ENCODE measurements around the gene KRT15. TPM values are rescaled to one million over a fixed set of nuclear protein-coding genes. Genes with fewer than 3 reads are reported as not detected.

The KRT15 gene
- total and polyA plus RNA-seq, 2 experiments from 2014 or later = 6.8 to 10.6 TPM

DNA sequence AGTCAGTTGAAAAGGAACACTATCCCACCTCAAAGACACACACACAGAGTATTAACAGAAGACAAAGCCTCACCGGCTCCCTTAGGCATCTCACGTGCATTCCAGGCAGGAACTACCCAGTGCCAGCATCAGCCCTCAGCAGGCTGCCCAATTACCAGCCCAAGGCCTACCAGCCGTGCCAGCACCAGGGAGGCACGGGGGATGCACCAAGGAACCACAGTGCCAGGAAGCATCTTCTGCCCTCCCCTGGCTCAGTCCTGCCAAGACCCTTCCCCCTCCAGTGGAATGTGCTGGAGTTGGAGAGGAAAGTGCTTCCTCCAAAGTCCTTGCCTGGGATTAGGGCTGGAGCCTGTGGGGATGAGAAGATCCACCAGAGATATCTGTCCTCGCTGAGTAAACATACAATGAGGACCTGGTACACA lies 20.4 kb upstream of the KRT15 start:
- 53% methylated on average over 5 of the region's 5 CpGs for WGBS (ENCODE audit: low lambda C conversion rate, missing lambda C conversion rate)
- no peaks in the 10 kb centered on the region for H3K27me3 ChIP-seq
- peaks cover 39% of the 10 kb centered on the region for H3K4me1 ChIP-seq (ENCODE audit: insufficient read depth)

DNA sequence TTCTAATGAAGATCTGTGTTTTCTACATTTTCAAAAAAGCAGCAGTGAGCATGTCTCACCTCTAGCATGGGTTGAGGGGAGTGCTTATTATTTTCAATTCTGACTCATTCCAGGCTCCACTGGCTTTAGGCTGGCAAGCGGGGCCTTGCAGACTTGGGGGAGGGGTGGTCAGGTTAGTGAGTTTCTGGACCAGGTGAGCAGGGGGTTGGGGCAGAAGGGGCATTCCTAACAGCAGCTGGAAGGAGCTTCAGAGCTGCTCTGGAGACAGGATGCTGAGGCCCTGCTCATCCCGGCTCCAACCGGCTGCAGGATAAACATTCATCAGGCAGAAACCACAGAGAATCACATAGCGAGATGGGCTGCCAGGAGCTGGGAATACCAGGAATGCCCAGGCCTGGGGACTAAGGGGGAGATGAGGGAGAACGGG lies 19.9 kb upstream of the KRT15 start:
- H3K4me1 ChIP-seq (ENCODE audit: insufficient read depth) = peaks cover 39% of the 10 kb centered on the region
- TF ChIP-seq EZH2phosphoT487 (IDR thresholded peaks at IDR 0.05; ENCODE audit: low read depth, severe bottlenecking, unreplicated experiment) (no peak), EZH2 (IDR thresholded peaks at IDR 0.05; ENCODE audit: borderline replicate concordance) (no peak)
- TF ChIP-seq, protein P1, sequence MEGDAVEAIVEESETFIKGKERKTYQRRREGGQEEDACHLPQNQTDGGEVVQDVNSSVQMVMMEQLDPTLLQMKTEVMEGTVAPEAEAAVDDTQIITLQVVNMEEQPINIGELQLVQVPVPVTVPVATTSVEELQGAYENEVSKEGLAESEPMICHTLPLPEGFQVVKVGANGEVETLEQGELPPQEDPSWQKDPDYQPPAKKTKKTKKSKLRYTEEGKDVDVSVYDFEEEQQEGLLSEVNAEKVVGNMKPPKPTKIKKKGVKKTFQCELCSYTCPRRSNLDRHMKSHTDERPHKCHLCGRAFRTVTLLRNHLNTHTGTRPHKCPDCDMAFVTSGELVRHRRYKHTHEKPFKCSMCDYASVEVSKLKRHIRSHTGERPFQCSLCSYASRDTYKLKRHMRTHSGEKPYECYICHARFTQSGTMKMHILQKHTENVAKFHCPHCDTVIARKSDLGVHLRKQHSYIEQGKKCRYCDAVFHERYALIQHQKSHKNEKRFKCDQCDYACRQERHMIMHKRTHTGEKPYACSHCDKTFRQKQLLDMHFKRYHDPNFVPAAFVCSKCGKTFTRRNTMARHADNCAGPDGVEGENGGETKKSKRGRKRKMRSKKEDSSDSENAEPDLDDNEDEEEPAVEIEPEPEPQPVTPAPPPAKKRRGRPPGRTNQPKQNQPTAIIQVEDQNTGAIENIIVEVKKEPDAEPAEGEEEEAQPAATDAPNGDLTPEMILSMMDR (IDR thresholded peaks at IDR 0.05; ENCODE audit: poor library complexity) = no peak
- H4K20me1 ChIP-seq (ENCODE audit: insufficient read depth, poor library complexity, severe bottlenecking) = no peaks in the 10 kb centered on the region
- no peaks in the 10 kb centered on the region for H3K9me2 ChIP-seq (replicated peaks; ENCODE audit: insufficient read depth)
- H3K27me3 ChIP-seq = no peaks in the 10 kb centered on the region
- H3K27ac ChIP-seq = peak overlapping the region; percentile 84
- 29% methylated on average over 5 of the region's 5 CpGs for WGBS (ENCODE audit: low lambda C conversion rate, missing lambda C conversion rate)
- no peak overlapping the region for H3K4me3 ChIP-seq
- no peaks in the 10 kb centered on the region for H3K9me3 ChIP-seq (ENCODE audit: low read depth)
- H2AFZ ChIP-seq = no peak overlapping the region
- no peaks in the 10 kb centered on the region for H3K36me3 ChIP-seq (replicated peaks; ENCODE audit: insufficient read depth, low read depth)
- DNase-seq (ENCODE audit: low spot score) = peak; percentile 52
- peak overlapping the region; percentile 39 for H3K4me2 ChIP-seq
- no peaks in the 10 kb centered on the region for H3K79me2 ChIP-seq

More for the DNA sequence above, 20.4 kb upstream of the KRT15 start:
- no peak overlapping the region for H2AFZ ChIP-seq
- no peaks in the 10 kb centered on the region for H3K79me2 ChIP-seq
- DNase-seq (ENCODE audit: low spot score) = no peak
- H3K4me2 ChIP-seq = peak overlapping the region; percentile 39
- TF ChIP-seq EZH2 (IDR thresholded peaks at IDR 0.05; ENCODE audit: borderline replicate concordance) = no peak
- no peak for TF ChIP-seq EZH2phosphoT487 (IDR thresholded peaks at IDR 0.05; ENCODE audit: low read depth, severe bottlenecking, unreplicated experiment)
- TF ChIP-seq, protein P1 (IDR thresholded peaks at IDR 0.05; ENCODE audit: poor library complexity) = no peak
- no peaks in the 10 kb centered on the region for H4K20me1 ChIP-seq (ENCODE audit: insufficient read depth, poor library complexity, severe bottlenecking)
- no peaks in the 10 kb centered on the region for H3K9me3 ChIP-seq (ENCODE audit: low read depth)
- no peak overlapping the region for H3K4me3 ChIP-seq
- no peaks in the 10 kb centered on the region for H3K9me2 ChIP-seq (replicated peaks; ENCODE audit: insufficient read depth)
- H3K36me3 ChIP-seq (replicated peaks; ENCODE audit: insufficient read depth, low read depth) = no peaks in the 10 kb centered on the region
- H3K27ac ChIP-seq = peak overlapping the region; percentile 84

DNA sequence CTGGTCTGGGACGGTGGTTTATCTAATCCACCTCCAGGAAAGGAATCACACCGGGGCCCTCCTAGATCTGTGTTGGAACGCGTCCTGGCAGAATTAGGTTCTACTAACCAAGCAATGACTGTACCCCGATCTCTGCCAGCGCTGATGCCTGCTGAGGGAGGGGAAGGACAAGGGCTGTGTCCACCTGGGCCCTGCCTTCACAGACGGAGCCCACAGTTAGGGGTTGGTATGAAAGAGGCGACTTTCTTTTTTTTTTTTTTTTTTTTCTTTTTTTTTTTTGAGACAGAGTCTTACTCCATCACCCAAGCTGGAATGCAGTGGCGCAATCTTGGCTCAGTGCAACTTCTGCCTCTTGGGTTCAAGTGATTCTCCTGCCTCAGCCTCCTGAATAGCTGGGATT lies 19.3 kb upstream of the KRT15 start:
- Histone ChIP-seq H3K9me3 (ENCODE audit: low read depth) (no peaks in the 10 kb centered on the region), H4K20me1 (ENCODE audit: insufficient read depth, poor library complexity, severe bottlenecking) (no peaks in the 10 kb centered on the region), H3K4me2 (no peak overlapping the region), H3K27me3 (no peaks in the 10 kb centered on the region), H3K9me2 (replicated peaks; ENCODE audit: insufficient read depth) (no peaks in the 10 kb centered on the region), H3K4me3 (no peak overlapping the region), H3K36me3 (replicated peaks; ENCODE audit: insufficient read depth, low read depth) (no peaks in the 10 kb centered on the region), H3K4me1 (ENCODE audit: insufficient read depth) (peaks cover 39% of the 10 kb centered on the region), H2AFZ (no peak overlapping the region), H3K79me2 (no peaks in the 10 kb centered on the region), H3K27ac (peak overlapping the region; percentile 84)
- no peak for DNase-seq (ENCODE audit: low spot score)
- TF ChIP-seq, protein P1 (IDR thresholded peaks at IDR 0.05; ENCODE audit: poor library complexity) = no peak
- TF ChIP-seq EZH2 (IDR thresholded peaks at IDR 0.05; ENCODE audit: borderline replicate concordance) (no peak), EZH2phosphoT487 (IDR thresholded peaks at IDR 0.05; ENCODE audit: low read depth, severe bottlenecking, unreplicated experiment) (no peak)
- WGBS (ENCODE audit: low lambda C conversion rate, missing lambda C conversion rate) = 80% methylated on average over 9 of the region's 9 CpGs

DNA sequence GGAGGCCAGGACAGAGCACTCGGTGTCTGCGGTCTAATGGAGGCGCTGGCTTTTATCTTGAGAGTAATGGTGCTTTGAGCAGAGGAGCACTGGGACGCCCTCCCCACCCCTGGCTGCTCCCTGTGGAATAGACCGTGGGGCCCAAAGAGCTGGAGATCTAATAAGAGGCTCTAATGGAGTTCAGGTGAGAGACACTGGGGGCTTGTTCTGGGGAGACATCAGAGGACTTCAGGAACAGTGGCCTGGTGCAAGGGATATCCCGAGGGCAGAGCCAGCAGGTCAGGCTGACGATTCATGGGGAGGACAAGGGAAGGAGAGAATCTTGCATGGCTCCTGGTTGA lies 18.9 kb upstream of the KRT15 start:
- WGBS (ENCODE audit: low lambda C conversion rate, missing lambda C conversion rate) = 77% methylated on average over 7 of the region's 7 CpGs
- peaks cover 39% of the 10 kb centered on the region for H3K4me1 ChIP-seq (ENCODE audit: insufficient read depth)
- H2AFZ ChIP-seq = no peak overlapping the region
- H4K20me1 ChIP-seq (ENCODE audit: insufficient read depth, poor library complexity, severe bottlenecking) = no peaks in the 10 kb centered on the region
- H3K9me3 ChIP-seq (ENCODE audit: low read depth) = no peaks in the 10 kb centered on the region
- H3K4me2 ChIP-seq = no peak overlapping the region
- H3K79me2 ChIP-seq = no peaks in the 10 kb centered on the region
- no peaks in the 10 kb centered on the region for H3K36me3 ChIP-seq (replicated peaks; ENCODE audit: insufficient read depth, low read depth)
- TF ChIP-seq EZH2 (IDR thresholded peaks at IDR 0.05; ENCODE audit: borderline replicate concordance) (no peak), EZH2phosphoT487 (IDR thresholded peaks at IDR 0.05; ENCODE audit: low read depth, severe bottlenecking, unreplicated experiment) (no peak)
- TF ChIP-seq, protein P1 (IDR thresholded peaks at IDR 0.05; ENCODE audit: poor library complexity) = no peak
- no peaks in the 10 kb centered on the region for H3K27me3 ChIP-seq
- no peaks in the 10 kb centered on the region for H3K9me2 ChIP-seq (replicated peaks; ENCODE audit: insufficient read depth)
- DNase-seq (ENCODE audit: low spot score) = no peak
- no peak overlapping the region for H3K27ac ChIP-seq
- H3K4me3 ChIP-seq = no peak overlapping the region
